Karpas-422 (cell line): ENCODE data around the gene DNAH7. TPM values are rescaled to one million over a fixed set of nuclear protein-coding genes. Genes with fewer than 3 reads are reported as not detected.
"Not testable (repeated sequence)": the region's sequence is repeated elsewhere in the genome, so short reads cannot be mapped to it uniquely, and the experiment has no call there.

Experiments used
- DNase-seq: peaks from one replicate; pipeline ENCODE4 v3.0.0-alpha.2; 2015
- H2AFZ ChIP-seq: fragments of 200-600 bp; sonication (generic); 2 replicates; pipeline ENCODE4 v1.6.1; 2014; ENCODE audit warnings: antibody characterized with exemption, low read length, mixed read lengths
- H3K27ac ChIP-seq: fragments of 200-600 bp; sonication (generic); 2 replicates; pipeline ENCODE4 v1.5.1; 2014; ENCODE audit warnings: mild to moderate bottlenecking, low read length, moderate library complexity
- H3K27me3 ChIP-seq: fragments of 200-600 bp; sonication (generic); 2 replicates; pipeline ENCODE4 v1.6.1; 2014; ENCODE audit warnings: low read length, mixed read lengths
- H3K36me3 ChIP-seq: fragments of 200-600 bp; sonication (generic); 2 replicates; pipeline ENCODE4 v1.6.1; 2014; ENCODE audit warnings: low read length, mixed read lengths; ENCODE audit not compliant: insufficient read depth
- H3K4me1 ChIP-seq: fragments of 200-600 bp; sonication (generic); 2 replicates; pipeline ENCODE4 v1.6.1; 2014; ENCODE audit warnings: mild to moderate bottlenecking, low read length, mixed read lengths
- H3K4me2 ChIP-seq: fragments of 200-600 bp; sonication (generic); 2 replicates; pipeline ENCODE4 v1.6.1; 2014; ENCODE audit warnings: low read length, low read depth, mild to moderate bottlenecking; ENCODE audit not compliant: poor library complexity, severe bottlenecking
- H3K4me3 ChIP-seq: fragments of 200-600 bp; sonication (generic); 2 replicates; pipeline ENCODE4 v1.5.1; 2014; ENCODE audit warnings: mild to moderate bottlenecking, antibody characterized with exemption, low read length, mixed read lengths
- H3K79me2 ChIP-seq: fragments of 200-600 bp; sonication (generic); 2 replicates; pipeline ENCODE4 v1.6.1; 2014; ENCODE audit warnings: mild to moderate bottlenecking, low read length, mixed read lengths
- H3K9ac ChIP-seq: fragments of 200-600 bp; sonication (generic); 2 replicates; pipeline ENCODE4 v1.6.0; 2014; ENCODE audit warnings: low read length
- H3K9me2 ChIP-seq: fragments of 200-600 bp; sonication (generic), shearing (Covaris generic); replicated peaks from 2 replicates; pipeline ENCODE4 v1.6.0; 2014; ENCODE audit warnings: mild to moderate bottlenecking, low read length, moderate library complexity; ENCODE audit not compliant: insufficient read depth
- H3K9me3 ChIP-seq: fragments of 300-700, 200-600 bp; sonication (generic); 2 replicates; pipeline ENCODE4 v1.6.1; 2014; ENCODE audit warnings: low read length, mixed read lengths
- H4K20me1 ChIP-seq: fragments of 200-600 bp; sonication (generic); 2 replicates; pipeline ENCODE4 v1.6.1; 2014; ENCODE audit warnings: mild to moderate bottlenecking, antibody characterized with exemption, low read length, low read depth; ENCODE audit not compliant: insufficient read depth
- total RNA-seq: library from RNA; depleted of rRNA; stranded (reverse); fragments of >200 nt; shearing (Covaris generic); gene quantifications from 2 replicates; pipeline ENCODE4 v1.2.3, GENCODE V29; 2014; ENCODE audit warnings: low replicate concordance; rRNA removed

The DNAH7 gene
- total RNA-seq, 1 experiment from 2014 or later, result 0.82 TPM

DNA sequence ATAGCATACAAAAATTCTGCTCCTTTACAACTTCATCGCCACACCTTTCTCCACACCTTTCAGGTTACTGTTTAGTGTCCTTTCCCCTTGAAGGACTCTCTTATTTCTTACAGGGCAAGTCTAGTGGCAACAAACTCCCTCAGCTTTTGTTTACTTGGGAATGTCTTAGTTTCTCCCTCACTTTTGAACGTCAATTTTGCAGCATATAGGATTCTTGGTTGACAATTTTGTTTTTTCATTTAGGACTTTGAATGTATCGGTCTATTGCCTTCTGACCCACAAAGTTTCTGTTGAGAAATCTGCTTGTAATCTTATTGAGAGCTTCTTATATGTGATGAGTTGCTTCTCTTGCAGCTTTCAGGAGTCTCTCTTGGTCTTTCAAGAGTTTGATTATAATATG is 368.2 kb downstream of the DNAH7 start:
- no peak overlapping the region for H3K9ac ChIP-seq
- no peak overlapping the region for H2AFZ ChIP-seq
- H3K27ac ChIP-seq, result no peak overlapping the region
- H3K9me2 ChIP-seq, result no peaks in the 10 kb centered on the region
- no peak for DNase-seq
- H3K9me3 ChIP-seq, result peaks cover 8% of the 10 kb centered on the region; the same call in 1 of the 2 replicates
- peaks cover 18% of the 10 kb centered on the region for H3K4me1 ChIP-seq
- H3K27me3 ChIP-seq, result no peaks in the 10 kb centered on the region
- H4K20me1 ChIP-seq, result no peaks in the 10 kb centered on the region
- H3K4me2 ChIP-seq, result no peak overlapping the region
- H3K36me3 ChIP-seq, result peaks cover 28% of the 10 kb centered on the region; the same call in 1 of the 2 replicates
- no peak overlapping the region for H3K4me3 ChIP-seq
- peaks cover 80% of the 10 kb centered on the region for H3K79me2 ChIP-seq

GRCh38 chr2:195697681-195698220 is 370.9 kb downstream of the DNAH7 start:
- no peaks in the 10 kb centered on the region for H3K27me3 ChIP-seq
- H4K20me1 ChIP-seq, result no peaks in the 10 kb centered on the region
- H3K4me2 ChIP-seq, result no peak overlapping the region
- peaks cover 8% of the 10 kb centered on the region; the same call in 1 of the 2 replicates for H3K9me3 ChIP-seq
- H3K79me2 ChIP-seq, result peaks cover 88% of the 10 kb centered on the region
- no peak overlapping the region for H3K4me3 ChIP-seq
- no peak overlapping the region for H2AFZ ChIP-seq
- peaks cover 24% of the 10 kb centered on the region for H3K4me1 ChIP-seq
- no peak for DNase-seq
- no peaks in the 10 kb centered on the region for H3K9me2 ChIP-seq
- peaks cover 28% of the 10 kb centered on the region; the same call in 1 of the 2 replicates for H3K36me3 ChIP-seq
- H3K27ac ChIP-seq, result no peak overlapping the region
- no peak overlapping the region for H3K9ac ChIP-seq

DNA sequence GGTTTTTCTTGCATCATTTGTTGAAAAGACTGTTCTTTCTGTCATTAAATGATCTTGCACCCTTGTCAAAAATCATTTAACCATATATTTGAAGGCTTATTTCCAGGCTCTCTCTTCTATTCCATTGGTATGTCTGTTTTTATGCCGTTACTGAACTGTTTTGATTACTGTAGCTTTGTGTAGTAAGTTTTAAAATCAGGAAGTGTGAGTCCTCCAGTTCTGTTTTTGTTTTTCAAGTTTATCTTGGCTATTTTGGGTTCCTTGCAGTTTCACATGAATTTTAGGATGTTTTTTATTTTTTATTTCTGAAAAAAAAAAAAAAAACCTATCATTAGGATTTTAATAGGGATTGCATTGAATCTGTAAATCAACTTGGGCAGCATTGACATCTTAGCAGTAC is 372.6 kb downstream of the DNAH7 start:
- Histone ChIP-seq H3K27ac (no peak overlapping the region), H3K9ac (no peak overlapping the region), H3K27me3 (no peaks in the 10 kb centered on the region), H3K4me3 (no peak overlapping the region), H4K20me1 (no peaks in the 10 kb centered on the region), H3K4me1 (peaks cover 29% of the 10 kb centered on the region), H3K9me2 (no peaks in the 10 kb centered on the region), H3K36me3 (peaks cover 28% of the 10 kb centered on the region), H3K79me2 (peaks cover 95% of the 10 kb centered on the region), H3K4me2 (no peak overlapping the region), H3K9me3 (peaks cover 8% of the 10 kb centered on the region; the same call in 1 of the 2 replicates), H2AFZ (no peak overlapping the region)
- DNase-seq, result no peak

DNA sequence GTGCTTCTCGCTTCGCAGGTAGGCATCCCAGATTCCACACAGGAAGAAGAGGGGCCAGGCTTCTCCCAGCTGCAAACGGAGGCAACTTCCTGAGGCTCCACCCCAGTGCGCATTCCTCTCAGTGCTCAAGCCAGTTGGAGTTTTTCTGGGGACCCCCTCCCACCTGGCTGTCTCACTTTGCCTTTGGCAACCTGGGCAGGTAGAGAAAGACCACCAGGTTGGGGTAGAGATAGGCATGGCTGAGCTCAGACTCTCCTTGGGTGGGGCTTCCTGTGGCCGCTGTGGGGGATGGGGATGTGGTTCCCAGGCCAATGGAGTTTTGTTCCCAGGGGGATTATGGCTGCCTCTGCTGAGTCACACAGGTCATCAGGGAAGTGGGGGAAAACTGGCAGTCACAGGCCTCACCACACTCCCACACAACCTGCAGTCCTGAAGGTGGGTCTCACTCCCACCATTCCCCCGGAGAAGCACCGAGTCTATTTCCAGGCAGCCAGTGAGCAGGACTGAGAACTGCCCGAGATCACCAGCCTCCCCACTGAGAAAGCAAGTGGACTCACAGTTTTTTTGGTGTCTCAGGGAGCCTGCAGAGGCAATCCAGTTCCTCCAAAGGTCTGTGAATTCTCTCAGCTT is 373.5 kb downstream of the DNAH7 start:
- Histone ChIP-seq H3K79me2 (peaks cover 97% of the 10 kb centered on the region), H3K9me2 (no peaks in the 10 kb centered on the region), H3K4me1 (peaks cover 29% of the 10 kb centered on the region), H3K9me3 (peaks cover 5% of the 10 kb centered on the region; the same call in 1 of the 2 replicates), H3K27me3 (no peaks in the 10 kb centered on the region), H3K4me2 (no peak overlapping the region), H4K20me1 (no peaks in the 10 kb centered on the region), H3K9ac (no peak overlapping the region), H3K27ac (no peak overlapping the region), H2AFZ (no peak overlapping the region), H3K4me3 (no peak overlapping the region), H3K36me3 (peaks cover 28% of the 10 kb centered on the region)
- no peak for DNase-seq

DNA sequence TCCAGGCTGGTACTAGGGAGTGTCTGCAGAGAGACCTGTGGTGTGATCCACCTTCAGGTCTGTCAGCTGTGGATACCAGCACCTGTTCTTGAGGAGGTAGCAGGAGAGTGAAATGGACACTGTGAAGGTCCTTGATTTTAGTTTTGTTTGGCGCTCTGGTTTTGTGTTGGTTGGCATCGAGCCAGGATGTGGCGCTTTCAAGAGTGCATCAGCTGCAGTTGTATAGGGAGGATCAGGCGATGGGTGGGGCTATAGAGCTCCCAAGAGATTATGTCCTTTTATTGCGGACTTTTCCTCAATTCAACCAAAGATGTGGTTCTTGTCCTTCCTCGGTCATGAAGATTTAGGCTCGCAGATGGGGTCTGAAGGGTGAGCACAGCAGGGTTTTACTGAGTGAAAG is 374.1 kb downstream of the DNAH7 start:
- H3K9ac ChIP-seq, result no peak overlapping the region
- H3K79me2 ChIP-seq, result peaks cover 93% of the 10 kb centered on the region
- no peak overlapping the region for H2AFZ ChIP-seq
- H3K36me3 ChIP-seq, result peaks cover 26% of the 10 kb centered on the region
- no peak overlapping the region for H3K4me2 ChIP-seq
- no peaks in the 10 kb centered on the region for H3K27me3 ChIP-seq
- no peak for DNase-seq
- no peak overlapping the region for H3K4me3 ChIP-seq
- H3K9me2 ChIP-seq, result no peaks in the 10 kb centered on the region
- H3K27ac ChIP-seq, result no peak overlapping the region
- H4K20me1 ChIP-seq, result no peaks in the 10 kb centered on the region
- H3K9me3 ChIP-seq, result peaks cover 5% of the 10 kb centered on the region; the same call in 1 of the 2 replicates
- peaks cover 29% of the 10 kb centered on the region for H3K4me1 ChIP-seq

DNA sequence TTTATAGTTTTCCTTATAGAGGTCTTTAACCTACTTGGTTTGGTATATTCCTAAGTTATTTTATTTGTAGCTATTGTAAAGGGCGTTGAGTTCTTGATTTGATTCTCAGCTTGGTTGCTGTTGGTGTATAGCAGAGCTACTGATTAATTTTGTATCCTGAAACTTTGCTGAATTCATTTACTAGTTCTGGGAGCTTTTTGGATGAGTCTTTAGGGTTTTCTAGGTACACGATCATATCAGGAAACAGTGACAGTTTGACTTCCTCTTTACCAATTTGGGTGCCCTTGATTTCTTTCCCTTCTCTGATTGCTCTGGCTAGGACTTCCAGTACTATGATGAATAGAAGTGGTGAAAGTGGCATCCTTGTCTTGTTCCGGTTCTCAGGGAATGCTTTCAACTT is 376.1 kb downstream of the DNAH7 start:
- H2AFZ ChIP-seq, H3K9ac ChIP-seq, H4K20me1 ChIP-seq, H3K4me2 ChIP-seq, H3K27me3 ChIP-seq, DNase-seq, H3K4me3 ChIP-seq, H3K9me2 ChIP-seq, H3K9me3 ChIP-seq, H3K27ac ChIP-seq: not testable (repeated sequence)
- H3K4me1 ChIP-seq, result peaks cover 24% of the 10 kb centered on the region
- H3K79me2 ChIP-seq, result peaks cover 90% of the 10 kb centered on the region
- peaks cover 17% of the 10 kb centered on the region for H3K36me3 ChIP-seq

Other genes starting within 250 kb of the DNAH7 start
- 224 and 353 TPM in 2 replicates for gene STK17B, start 102.7 kb upstream of the DNAH7 start, total RNA-seq